ENCODE results near the gene SPTBN1.

Gene SPTBN1

DNA sequence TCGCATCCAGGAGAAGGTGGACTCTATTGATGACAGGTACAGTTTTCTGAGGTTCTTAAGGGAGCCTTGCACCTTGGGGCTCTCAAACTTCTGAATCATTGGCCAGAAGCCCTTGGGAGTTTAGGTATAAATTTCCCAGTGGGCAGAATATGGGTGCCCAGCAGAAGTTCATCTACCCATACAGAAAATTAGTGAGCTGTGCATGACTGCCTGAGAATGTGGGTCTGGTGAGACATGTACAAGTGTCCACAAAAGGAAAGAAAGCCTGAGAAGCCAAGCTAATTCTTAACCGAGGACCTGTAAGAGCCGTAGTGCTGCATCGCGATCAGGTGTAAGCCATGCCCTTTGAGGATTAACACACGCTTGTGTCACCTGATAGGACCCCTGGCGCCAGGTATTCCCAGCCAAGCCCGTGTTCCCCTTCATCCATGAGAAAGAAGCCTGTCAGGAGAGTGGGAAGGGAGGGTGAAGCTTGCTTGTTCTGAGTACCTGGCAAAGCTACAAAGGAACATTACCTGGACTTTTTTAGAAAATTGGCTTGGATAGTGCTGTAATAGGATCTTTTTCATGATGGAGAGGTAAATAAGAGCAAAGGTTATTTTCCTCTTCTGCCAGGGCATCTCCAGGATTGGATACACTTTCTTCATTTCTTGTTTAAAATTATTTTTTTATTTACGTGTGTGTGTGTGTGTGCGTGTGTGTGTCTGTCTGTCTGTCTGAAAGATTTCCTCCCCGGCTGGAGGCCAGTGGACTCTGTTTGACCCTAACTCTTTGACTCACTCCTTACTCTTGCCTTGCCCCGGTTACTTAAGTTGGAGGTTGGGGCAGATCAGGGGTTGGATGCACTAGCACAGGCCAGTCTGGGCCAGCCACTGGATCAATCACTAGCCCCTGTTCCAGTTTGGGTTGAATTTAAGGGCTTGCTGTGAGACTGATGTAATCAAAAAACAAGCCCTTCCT lies 176.9 kb downstream of the SPTBN1 start:
- DNase-seq (ENCODE audit: low read depth), result peak; percentile 80

DNA sequence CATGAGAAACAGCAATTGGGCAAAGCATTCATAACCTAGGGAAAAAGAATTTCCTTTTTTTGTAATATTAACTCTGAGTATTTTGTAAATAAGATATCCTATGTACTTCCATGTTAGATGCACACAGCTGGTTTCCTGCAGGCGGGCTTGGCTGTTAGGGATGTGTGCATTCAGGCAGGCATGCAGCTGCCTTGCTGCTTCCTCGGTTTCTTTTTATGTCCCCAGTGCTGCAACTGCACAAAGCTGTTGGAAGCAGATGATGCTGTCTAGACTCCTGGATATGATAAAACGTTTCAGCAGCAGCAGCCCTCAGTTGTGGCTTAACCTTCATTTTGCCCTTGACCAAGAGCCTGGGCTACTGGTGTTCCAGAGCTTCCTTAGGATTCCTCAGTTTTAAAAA lies 177.9 kb downstream of the SPTBN1 start:
- DNase-seq (ENCODE audit: low read depth), result no peak

- DNase-seq (ENCODE audit: low read depth), result peak; percentile 88
These were observed 178.7 kb downstream of the SPTBN1 start for GRCh38 chr2:54634564-54635511.

GRCh38 chr2:54635554-54636152 lies 179.5 kb downstream of the SPTBN1 start:
- DNase-seq (ENCODE audit: low read depth), result peak; percentile 83

DNA sequence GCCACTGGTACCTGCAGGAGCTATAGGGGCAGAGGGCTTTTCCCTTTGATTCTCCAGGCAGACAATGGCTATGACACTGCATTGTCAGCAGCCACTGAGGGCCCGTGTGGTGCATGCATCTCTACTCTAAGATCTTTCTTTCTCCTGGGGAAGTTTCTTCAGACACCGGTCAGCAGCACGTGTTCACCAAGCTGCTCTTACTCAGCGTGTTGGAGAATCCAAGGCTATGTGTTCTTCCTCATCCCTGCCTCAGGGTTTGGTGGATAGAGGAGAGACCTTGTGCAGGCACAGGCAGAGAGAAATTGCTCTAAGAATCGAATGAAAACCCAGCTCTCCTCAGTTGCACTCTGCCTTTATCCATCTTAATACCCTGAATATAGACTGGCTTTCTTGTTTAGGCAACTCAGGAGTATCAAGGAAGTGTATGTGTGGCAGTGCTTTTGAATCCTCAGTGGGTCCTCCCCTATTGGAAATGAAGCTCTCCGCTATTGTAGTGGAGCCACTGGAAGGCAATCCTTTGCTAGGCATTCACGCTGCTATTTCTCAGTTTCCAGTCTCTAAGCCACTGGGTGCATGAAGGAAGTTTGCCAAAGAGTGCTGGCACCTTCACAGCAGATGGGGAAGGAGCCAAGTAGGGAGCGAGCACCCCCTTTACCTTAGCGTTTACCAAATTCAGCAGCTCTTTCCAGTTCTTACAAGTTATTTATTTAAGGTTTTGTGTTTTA lies 180.4 kb downstream of the SPTBN1 start:
- DNase-seq (ENCODE audit: low read depth), result no peak

GRCh38 chr2:54638103-54638502 lies 182.0 kb downstream of the SPTBN1 start:
- DNase-seq (ENCODE audit: low read depth), result no peak

DNA sequence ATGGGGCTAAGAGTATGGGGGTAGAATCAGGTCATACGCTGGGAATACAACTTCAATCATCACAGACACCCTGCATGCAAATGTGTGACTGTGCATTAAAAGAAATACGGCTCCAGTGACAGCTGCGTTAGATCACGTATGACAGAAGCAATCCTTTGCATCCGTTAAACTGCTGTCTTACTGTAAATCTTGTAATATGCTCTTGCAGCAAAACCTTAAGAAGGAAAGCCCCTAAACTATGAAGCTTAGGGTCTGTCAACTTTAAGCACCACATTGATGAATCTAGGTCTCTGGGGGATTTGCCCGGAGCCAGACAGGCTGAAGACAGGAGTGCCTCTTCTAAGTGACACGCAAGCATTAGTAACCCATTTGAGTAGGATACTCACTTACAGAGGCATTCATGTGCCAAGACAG lies 182.7 kb downstream of the SPTBN1 start:
- DNase-seq (ENCODE audit: low read depth), result no peak

- peak; percentile 53 for DNase-seq (ENCODE audit: low read depth)
These were observed 183.5 kb downstream of the SPTBN1 start for GRCh38 chr2:54639609-54640008.

- no peak for DNase-seq (ENCODE audit: low read depth)
These were observed 184.9 kb downstream of the SPTBN1 start for GRCh38 chr2:54640834-54641540.

DNA sequence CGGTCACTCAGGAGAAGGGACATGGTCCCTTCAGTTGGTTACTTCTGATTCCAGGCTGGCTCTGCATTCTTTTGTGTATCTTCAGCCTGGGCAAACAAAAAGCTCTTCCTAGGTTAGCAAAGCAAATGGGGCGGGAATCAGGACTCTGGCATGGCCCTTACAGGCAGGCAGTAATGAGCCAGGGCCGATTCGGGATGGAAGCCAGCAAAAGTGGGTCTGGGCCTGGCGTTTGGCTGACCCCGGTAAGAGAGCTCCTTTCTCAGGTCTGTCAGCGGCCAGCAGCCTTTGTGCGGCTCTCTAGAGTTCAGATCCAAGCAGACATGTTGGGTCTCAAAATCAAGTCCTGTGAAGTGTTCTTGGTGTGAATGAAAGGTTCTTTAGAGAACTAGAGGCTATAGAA lies 185.9 kb downstream of the SPTBN1 start:
- DNase-seq (ENCODE audit: low read depth), result no peak

GRCh38 chr2:54642677-54643430 lies 186.7 kb downstream of the SPTBN1 start:
- no peak for DNase-seq (ENCODE audit: low read depth)

- no peak for DNase-seq (ENCODE audit: low read depth)
These were observed 188.1 kb downstream of the SPTBN1 start for GRCh38 chr2:54644236-54644635.

DNA sequence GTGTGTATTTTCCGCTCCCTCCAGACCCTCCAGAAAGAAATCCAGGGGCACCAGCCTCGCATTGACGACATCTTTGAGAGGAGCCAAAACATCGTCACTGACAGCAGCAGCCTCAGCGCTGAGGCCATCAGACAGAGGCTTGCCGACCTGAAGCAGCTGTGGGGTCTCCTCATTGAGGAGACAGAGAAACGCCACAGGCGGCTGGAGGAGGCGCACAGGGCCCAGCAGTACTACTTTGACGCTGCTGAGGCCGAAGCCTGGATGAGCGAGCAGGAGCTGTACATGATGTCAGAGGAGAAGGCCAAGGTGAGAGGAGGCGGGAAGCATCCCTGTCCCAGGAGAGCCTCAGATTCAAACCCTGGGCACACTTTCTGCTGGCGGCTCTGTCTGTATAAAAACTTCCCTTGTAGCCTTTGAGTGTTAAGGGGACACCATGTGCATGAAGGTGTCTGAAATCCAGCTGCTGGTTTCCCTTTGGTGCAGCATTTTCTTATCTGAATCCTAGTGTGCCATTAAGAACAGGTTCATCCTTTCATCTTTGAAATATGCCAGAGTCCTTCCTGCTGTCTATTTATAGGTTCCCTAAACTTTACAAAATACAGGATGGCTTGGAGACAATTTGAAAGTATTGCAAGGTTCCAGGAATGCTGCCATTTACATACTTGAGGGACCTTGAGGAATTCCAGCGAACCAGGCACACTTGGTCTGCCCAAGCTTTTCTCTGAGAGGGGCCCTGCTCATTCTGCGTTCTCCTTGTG lies 190.2 kb downstream of the SPTBN1 start:
- DNase-seq (ENCODE audit: low read depth), result no peak

GRCh38 chr2:54648256-54648655 lies 192.1 kb downstream of the SPTBN1 start:
- no peak for DNase-seq (ENCODE audit: low read depth)

DNA sequence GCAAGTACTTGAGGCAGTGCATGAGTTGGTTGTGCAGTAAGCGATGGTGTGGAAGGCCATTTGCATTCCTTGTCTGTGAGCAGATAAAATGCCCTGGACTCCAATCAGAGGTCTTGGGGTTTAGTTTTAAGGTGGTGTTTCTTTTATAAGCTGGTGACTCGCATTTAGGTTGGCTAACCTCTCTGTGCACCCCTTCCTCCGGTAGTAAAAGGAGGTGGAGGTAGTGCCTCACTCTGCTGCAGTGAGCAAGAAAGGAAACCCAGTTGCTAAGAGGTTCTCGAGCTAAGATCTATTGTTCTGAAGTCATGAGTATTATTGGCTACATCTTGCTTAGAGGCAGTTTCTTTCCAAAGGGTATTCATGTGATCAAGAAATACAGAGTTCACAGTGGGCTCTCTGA lies 193.1 kb downstream of the SPTBN1 start:
- no peak for DNase-seq (ENCODE audit: low read depth)

DNA sequence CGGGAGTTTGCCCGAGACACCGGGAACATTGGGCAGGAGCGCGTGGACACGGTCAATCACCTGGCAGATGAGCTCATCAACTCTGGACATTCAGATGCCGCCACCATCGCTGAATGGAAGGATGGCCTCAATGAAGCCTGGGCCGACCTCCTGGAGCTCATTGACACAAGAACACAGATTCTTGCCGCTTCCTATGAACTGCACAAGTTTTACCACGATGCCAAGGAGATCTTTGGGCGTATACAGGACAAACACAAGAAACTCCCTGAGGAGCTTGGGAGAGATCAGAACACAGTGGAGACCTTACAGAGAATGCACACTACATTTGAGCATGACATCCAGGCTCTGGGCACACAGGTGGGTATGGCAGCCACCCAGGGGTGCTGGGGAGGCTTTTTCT lies 193.5 kb downstream of the SPTBN1 start:
- DNase-seq (ENCODE audit: low read depth), result no peak

DNA sequence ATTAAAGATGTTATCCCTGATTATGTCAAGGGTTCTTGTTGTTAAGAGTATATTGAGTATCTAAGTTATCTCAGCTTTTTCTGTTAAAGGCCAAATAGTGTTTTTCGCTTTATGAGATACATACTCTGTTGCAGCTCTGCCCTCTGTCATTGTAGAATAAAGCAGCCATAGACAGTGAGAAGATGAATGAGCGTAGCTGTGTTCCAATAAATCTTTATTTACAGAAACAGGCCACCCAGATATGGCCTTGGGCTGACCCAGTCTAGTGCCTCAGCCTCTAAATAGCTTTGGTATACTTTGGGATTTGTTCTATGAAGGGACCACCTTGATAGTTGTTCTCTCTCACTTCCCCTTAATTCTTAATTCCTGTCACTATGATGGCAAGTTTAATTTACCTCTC lies 194.5 kb downstream of the SPTBN1 start:
- DNase-seq (ENCODE audit: low read depth), result no peak

- DNase-seq (ENCODE audit: low read depth), result no peak
These were observed 195.2 kb downstream of the SPTBN1 start for GRCh38 chr2:54651291-54651690.

DNA sequence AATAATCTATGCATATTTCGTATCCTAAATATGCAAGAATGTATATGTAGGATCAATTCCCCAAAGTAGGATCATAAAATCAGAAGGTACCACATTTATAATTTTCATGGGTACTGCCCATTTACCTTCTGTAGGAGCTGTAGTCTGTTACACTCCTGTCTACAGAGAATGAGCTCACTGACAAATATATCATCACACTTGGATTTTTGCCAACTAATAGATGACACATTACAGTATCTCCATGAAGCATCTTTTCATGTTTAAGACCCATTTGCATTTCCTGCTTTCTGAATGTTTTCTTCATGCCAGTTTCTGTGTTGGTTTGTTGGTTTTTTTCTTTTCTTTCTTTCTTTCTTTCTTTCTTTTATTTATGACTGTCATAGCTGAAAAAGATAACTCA lies 196.4 kb downstream of the SPTBN1 start:
- peak; percentile 47 for DNase-seq (ENCODE audit: low read depth)

Data from EH (cell line).